IMR-90 (cell line): ENCODE results near the gene LRRC14B. TPM values are rescaled to one million over a fixed set of nuclear protein-coding genes. Genes with fewer than 3 reads are reported as not detected.

Source experiments
- ATAC-seq: fragments of 200-7000 bp; cut with Tn5 transposase; 2 replicates; pipeline ENCODE4 v1.9.1; 2020; ENCODE audit warnings: low read depth, mild to moderate bottlenecking, moderate library complexity
- BruUV-seq: library from RNA; stranded (reverse); fragments of 400-500 nt; replicated peaks from 2 replicates; lab custom pipeline; 2021; lab: Mats Ljungman, UMichigan
- CTCF ChIA-PET: fragments of 300-600 bp; formaldehyde crosslinking; extraction: SDS; loops from one replicate; lab custom pipeline; 2021; ENCODE audit warnings: antibody characterized with exemption; lab: Yijun Ruan, JAX
- POLR2A ChIA-PET: fragments of 300-600 bp; sonication (Branson Sonifier 250); formaldehyde crosslinking; loops from one replicate; lab custom pipeline; 2022; ENCODE audit warnings: antibody characterized with exemption; ENCODE audit not compliant: unreplicated experiment; lab: Charles Lee
- DNase-seq: peaks from one replicate; pipeline ENCODE4 v3.0.0; 2013
- H2AFZ ChIP-seq: replicated peaks from 2 replicates; pipeline ENCODE3; 2013; ENCODE audit warnings: low read length, mild to moderate bottlenecking; ENCODE audit not compliant: poor library complexity
- H2AK5ac ChIP-seq: 2 replicates; pipeline ENCODE4 v1.6.1; 2013; ENCODE audit warnings: low read depth, low read length, inconsistent platforms
- H2AK9ac ChIP-seq: replicated peaks from 2 replicates; pipeline ENCODE3; 2013; ENCODE audit warnings: mild to moderate bottlenecking, low read depth, low read length, moderate library complexity; ENCODE audit not compliant: poor library complexity
- H2BK120ac ChIP-seq: 2 replicates; pipeline ENCODE4 v1.6.1; 2013; ENCODE audit warnings: low read depth, low read length, inconsistent platforms
- H2BK15ac ChIP-seq: 3 replicates; pipeline ENCODE4 v1.6.1; 2013; ENCODE audit warnings: low read depth, low read length, inconsistent platforms
- H2BK20ac ChIP-seq: 2 replicates; pipeline ENCODE4 v1.6.1; 2013; ENCODE audit warnings: low read depth, mild to moderate bottlenecking, inconsistent platforms, low read length, moderate library complexity
- H2BK5ac ChIP-seq: 2 replicates; pipeline ENCODE4 v1.6.1; 2013; ENCODE audit warnings: mild to moderate bottlenecking, low read depth, low read length, inconsistent platforms; ENCODE audit not compliant: poor library complexity, severe bottlenecking
- H3K14ac ChIP-seq: replicated peaks from 2 replicates; pipeline ENCODE4 v1.6.1; 2013; ENCODE audit warnings: low read depth, low read length, inconsistent platforms
- H3K18ac ChIP-seq: 2 replicates; pipeline ENCODE4 v1.6.1; 2013; ENCODE audit warnings: low read depth, low read length, control low read depth
- H3K23ac ChIP-seq: 2 replicates; pipeline ENCODE4 v1.6.1; 2013; ENCODE audit warnings: low read depth, low read length, inconsistent platforms
- H3K27ac ChIP-seq: 2 replicates; pipeline ENCODE4 v1.5.1; 2013; ENCODE audit warnings: mild to moderate bottlenecking, control low read depth, low read length; ENCODE audit not compliant: insufficient read depth
- H3K27me3 ChIP-seq: 2 replicates; pipeline ENCODE4 v1.6.1; 2013; ENCODE audit warnings: low read length; ENCODE audit not compliant: control insufficient read depth, insufficient read depth
- H3K36me3 ChIP-seq: 2 replicates; pipeline ENCODE4 v1.6.1; 2013; ENCODE audit warnings: low read length, mixed read lengths; ENCODE audit not compliant: control insufficient read depth, insufficient read depth
- H3K4ac ChIP-seq: 2 replicates; pipeline ENCODE4 v1.6.1; 2013; ENCODE audit warnings: low read depth, low read length, inconsistent platforms
- H3K4me1 ChIP-seq: 2 replicates; pipeline ENCODE4 v1.6.1; 2013; ENCODE audit warnings: low read length, mixed read lengths; ENCODE audit not compliant: control insufficient read depth, insufficient read depth
- H3K4me2 ChIP-seq: 2 replicates; pipeline ENCODE4 v1.6.1; 2013; ENCODE audit warnings: low read depth, mild to moderate bottlenecking, control low read depth, low read length, moderate library complexity
- H3K4me3 ChIP-seq: 2 replicates; pipeline ENCODE4 v1.5.1; 2013; ENCODE audit warnings: low read depth, mild to moderate bottlenecking, control low read depth, low read length, moderate library complexity; ENCODE audit not compliant: insufficient read depth
- H3K56ac ChIP-seq: 2 replicates; pipeline ENCODE4 v1.6.1; 2013; ENCODE audit warnings: low read length, inconsistent platforms; ENCODE audit not compliant: insufficient read depth; ENCODE audit errors: extremely low read depth
- H3K79me1 ChIP-seq, 2 experiments: 2 replicates each; pipeline ENCODE4 v1.6.1; 2013; ENCODE audit warnings: low read length in 2 of 2, inconsistent platforms in 1 of 2, low read depth in 1 of 2
- H3K9ac ChIP-seq: 2 replicates; pipeline ENCODE4 v1.6.1; 2013; ENCODE audit warnings: low read depth, low read length, control low read depth
- H3K9me1 ChIP-seq: 2 replicates; pipeline ENCODE4 v1.6.1; 2013; ENCODE audit warnings: low read length, inconsistent platforms; ENCODE audit not compliant: insufficient read depth
- H3K9me3 ChIP-seq: 2 replicates; pipeline ENCODE4 v1.6.1; 2013; ENCODE audit warnings: low read length; ENCODE audit not compliant: control insufficient read depth, insufficient read depth
- H4K20me1 ChIP-seq: 2 replicates; pipeline ENCODE4 v1.6.1; 2013; ENCODE audit warnings: low read length, inconsistent platforms; ENCODE audit not compliant: insufficient read depth
- H4K5ac ChIP-seq: 2 replicates; pipeline ENCODE4 v1.6.1; 2013; ENCODE audit warnings: mild to moderate bottlenecking, low read depth, low read length, control low read depth
- H4K8ac ChIP-seq, 2 experiments: 2 replicates each; pipeline ENCODE4 v1.6.1; 2013; ENCODE audit warnings: low read depth in 2 of 2, low read length in 2 of 2, control low read depth in 1 of 2, inconsistent platforms in 1 of 2
- H4K91ac ChIP-seq: 2 replicates; pipeline ENCODE4 v1.6.1; 2013; ENCODE audit warnings: low read depth, low read length, inconsistent platforms; ENCODE audit not compliant: insufficient read depth
- BHLHE40 ChIP-seq: fragments of 150-350 bp; IDR thresholded peaks from 2 replicates; pipeline ENCODE4 v1.6.1; 2016; ENCODE audit warnings: mild to moderate bottlenecking, low read depth, low read length
- CEBPB ChIP-seq: IDR thresholded peaks from 2 replicates; pipeline ENCODE4 v1.6.1; 2012; ENCODE audit warnings: low read depth, low read length, improper control_type of control experiment
- CHD1 ChIP-seq: IDR thresholded peaks from 2 replicates; pipeline ENCODE4 v1.6.1; 2012; ENCODE audit warnings: low read depth, low read length, improper control_type of control experiment
- FOS ChIP-seq: fragments of 150-350 bp; IDR thresholded peaks from 2 replicates; pipeline ENCODE4 v1.6.1; 2016; ENCODE audit warnings: low read depth, low read length
- MAFK ChIP-seq: IDR thresholded peaks from 2 replicates; pipeline ENCODE4 v1.6.1; 2012; ENCODE audit warnings: low read depth, low read length, improper control_type of control experiment
- MAZ ChIP-seq: IDR thresholded peaks from 2 replicates; pipeline ENCODE4 v1.6.1; 2012; ENCODE audit warnings: low read depth, mild to moderate bottlenecking, low read length, improper control_type of control experiment, moderate library complexity, borderline replicate concordance
- MXI1 ChIP-seq: IDR thresholded peaks from 2 replicates; pipeline ENCODE4 v1.6.1; 2012; ENCODE audit warnings: low read depth, mild to moderate bottlenecking, low read length, moderate library complexity, borderline replicate concordance
- NFE2L2 ChIP-seq: fragments of 150-350 bp; IDR thresholded peaks from 2 replicates; pipeline ENCODE4 v1.6.1; 2016; ENCODE audit warnings: low read depth, mild to moderate bottlenecking, low read length
- POLR2A ChIP-seq: IDR thresholded peaks from 2 replicates; pipeline ENCODE4 v1.6.1; 2012; ENCODE audit warnings: mild to moderate bottlenecking, low read depth, low read length
- RAD21 ChIP-seq: IDR thresholded peaks from 2 replicates; pipeline ENCODE4 v1.6.1; 2012; ENCODE audit warnings: low read length, improper control_type of control experiment
- RCOR1 ChIP-seq: IDR thresholded peaks from 2 replicates; pipeline ENCODE4 v1.6.1; 2012; ENCODE audit warnings: mild to moderate bottlenecking, low read length, improper control_type of control experiment; ENCODE audit not compliant: insufficient replicate concordance
- RFX5 ChIP-seq: IDR thresholded peaks from 2 replicates; pipeline ENCODE4 v1.8.0; 2012; ENCODE audit warnings: low read depth, mild to moderate bottlenecking, low read length, moderate library complexity
- SMC3 ChIP-seq: fragments of 150-350 bp; IDR thresholded peaks from 2 replicates; pipeline ENCODE4 v1.6.1; 2016; ENCODE audit warnings: low read depth, mild to moderate bottlenecking, antibody characterized with exemption, low read length, moderate library complexity
- USF2 ChIP-seq: fragments of 150-350 bp; IDR thresholded peaks from 2 replicates; pipeline ENCODE4 v1.6.1; 2017; ENCODE audit warnings: mild to moderate bottlenecking, antibody characterized with exemption, low read length, low read depth
- WGBS, 2 experiments: methylation state at CpG; one replicate each; pipeline versions ENCODE4 v1.1.5 to v1.1.7; 2013; ENCODE audit warnings: missing lambda C conversion rate in 2 of 2; ENCODE audit not compliant: insufficient read length in 1 of 2; ENCODE audit errors: extremely low coverage in 2 of 2; 5-methylcytosine and 5-hydroxymethylcytosine counted together
- dilution Hi-C: fragments of 300-500 bp; cut with HindIII; formaldehyde crosslinking; loops from one replicate; pipeline ENCODE4 v1.14.3; 2018; ENCODE audit warnings: low sequenced_read_pairs; ENCODE audit not compliant: unreplicated experiment
- in situ Hi-C: fragments of 300-500 bp; cut with MboI; formaldehyde crosslinking; loops from 3 replicates; pipeline ENCODE4 v1.14.3; 2019; ENCODE audit warnings: low sequenced_read_pairs, inconsistent platforms, mixed read lengths
- intact Hi-C: fragments of 100-400 bp; cut with micrococcal nuclease; formaldehyde crosslinking; loops from 2 replicates; pipeline ENCODE4 v1.10.0; 2022
- polyA plus RNA-seq, 3 experiments: library from polyadenylated mRNA; depleted of rRNA; stranded (reverse); fragments of >200 nt; gene quantifications; 2 replicates each; pipeline ENCODE4 v1.2.3, GENCODE V29; 2012; ENCODE audit warnings: low replicate concordance in 1 of 3
- total RNA-seq: library from RNA; depleted of rRNA; stranded (reverse); fragments of >200 nt; gene quantifications from 2 replicates; pipeline ENCODE4 v1.2.3, GENCODE V29; 2012
- TF ChIP-seq, protein P1 (sequence below): conservative IDR thresholded peaks from 2 replicates; pipeline ENCODE4 v1.5.1; 2012; ENCODE audit warnings: mild to moderate bottlenecking, low read depth, low read length, improper control_type of control experiment
- TF ChIP-seq, protein P2 (sequence below): fragments of 150-350 bp; IDR thresholded peaks from 2 replicates; pipeline ENCODE4 v1.6.1; 2016; ENCODE audit warnings: low read depth, mild to moderate bottlenecking, low read length, moderate library complexity, borderline replicate concordance

The LRRC14B gene
- total and polyA plus RNA-seq, 2 of the 4 experiments (the other 2 are of a cell fraction), result not detected

- no peak for DNase-seq
- POLR2A ChIA-PET, result no interaction called here
- Histone ChIP-seq H4K5ac (no peak overlapping the region), H3K4ac (no peak overlapping the region), H2BK15ac (no peak overlapping the region), H3K27ac (no peak overlapping the region), H4K91ac (no peak overlapping the region), H3K4me2 (no peak overlapping the region), H2BK120ac (no peak overlapping the region), H3K9me3 (no peaks in the 10 kb centered on the region), H3K4me3 (no peak overlapping the region), H2AK5ac (no peak overlapping the region), H3K27me3 (no peaks in the 10 kb centered on the region; the same call in 1 of the 2 replicates), H2BK20ac (no peak overlapping the region), H3K79me1 (peaks cover 0 to 10% of the 10 kb centered on the region in 2 experiments; a peak in 2 of 4 replicates), H3K9ac (no peak overlapping the region), H3K23ac (no peak overlapping the region), H3K14ac (no peak overlapping the region), H4K8ac (no peak overlapping the region), H3K36me3 (peaks cover 4% of the 10 kb centered on the region), H2BK5ac (no peak overlapping the region), H4K20me1 (no peaks in the 10 kb centered on the region; the same call in none of the 2 replicates), H2AK9ac (no peak overlapping the region), H2AFZ (no peak overlapping the region), H3K9me1 (peaks cover 2% of the 10 kb centered on the region; the same call in 1 of the 2 replicates), H3K4me1 (no peaks in the 10 kb centered on the region), H3K18ac (no peak overlapping the region), H3K56ac (no peak overlapping the region; the same call in 1 of the 2 replicates)
- ATAC-seq, result no peak
- CTCF ChIA-PET, result no interaction called here
- dilution Hi-C loops, result no loop called here
- intact Hi-C loops, result no loop called here
- WGBS, 2 experiments, result 100% methylated on average over 1 of the region's 12 CpGs; no CpG with 5 or more reads in 1 of the 2 experiments
- in situ Hi-C loops, result no loop called here
- no TSS peak for BruUV-seq
- TF ChIP-seq MAZ (no peak), SMC3 (no peak), FOS (no peak), RFX5 (no peak), BHLHE40 (no peak), USF2 (no peak), CHD1 (no peak), RAD21 (no peak), CEBPB (no peak), NFE2L2 (no peak), MXI1 (no peak), MAFK (no peak), POLR2A (no peak), RCOR1 (no peak)
- TF ChIP-seq, protein P1, sequence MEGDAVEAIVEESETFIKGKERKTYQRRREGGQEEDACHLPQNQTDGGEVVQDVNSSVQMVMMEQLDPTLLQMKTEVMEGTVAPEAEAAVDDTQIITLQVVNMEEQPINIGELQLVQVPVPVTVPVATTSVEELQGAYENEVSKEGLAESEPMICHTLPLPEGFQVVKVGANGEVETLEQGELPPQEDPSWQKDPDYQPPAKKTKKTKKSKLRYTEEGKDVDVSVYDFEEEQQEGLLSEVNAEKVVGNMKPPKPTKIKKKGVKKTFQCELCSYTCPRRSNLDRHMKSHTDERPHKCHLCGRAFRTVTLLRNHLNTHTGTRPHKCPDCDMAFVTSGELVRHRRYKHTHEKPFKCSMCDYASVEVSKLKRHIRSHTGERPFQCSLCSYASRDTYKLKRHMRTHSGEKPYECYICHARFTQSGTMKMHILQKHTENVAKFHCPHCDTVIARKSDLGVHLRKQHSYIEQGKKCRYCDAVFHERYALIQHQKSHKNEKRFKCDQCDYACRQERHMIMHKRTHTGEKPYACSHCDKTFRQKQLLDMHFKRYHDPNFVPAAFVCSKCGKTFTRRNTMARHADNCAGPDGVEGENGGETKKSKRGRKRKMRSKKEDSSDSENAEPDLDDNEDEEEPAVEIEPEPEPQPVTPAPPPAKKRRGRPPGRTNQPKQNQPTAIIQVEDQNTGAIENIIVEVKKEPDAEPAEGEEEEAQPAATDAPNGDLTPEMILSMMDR, result no peak
- TF ChIP-seq, protein P2, sequence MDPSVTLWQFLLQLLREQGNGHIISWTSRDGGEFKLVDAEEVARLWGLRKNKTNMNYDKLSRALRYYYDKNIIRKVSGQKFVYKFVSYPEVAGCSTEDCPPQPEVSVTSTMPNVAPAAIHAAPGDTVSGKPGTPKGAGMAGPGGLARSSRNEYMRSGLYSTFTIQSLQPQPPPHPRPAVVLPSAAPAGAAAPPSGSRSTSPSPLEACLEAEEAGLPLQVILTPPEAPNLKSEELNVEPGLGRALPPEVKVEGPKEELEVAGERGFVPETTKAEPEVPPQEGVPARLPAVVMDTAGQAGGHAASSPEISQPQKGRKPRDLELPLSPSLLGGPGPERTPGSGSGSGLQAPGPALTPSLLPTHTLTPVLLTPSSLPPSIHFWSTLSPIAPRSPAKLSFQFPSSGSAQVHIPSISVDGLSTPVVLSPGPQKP, result no peak
Observed at GRCh38 chr5:197892-198489, 6.7 kb downstream of the LRRC14B start.
